DMS 273 treated with DMSO at 0.1 percent for 48 hours (cell line): ENCODE results near the gene SPACA6.

ENCODE experiments used
- DNase-seq: peaks from one replicate; lab custom pipeline; 2025; lab: John Stamatoyannopoulos, UW

SPACA6 gene

DNA sequence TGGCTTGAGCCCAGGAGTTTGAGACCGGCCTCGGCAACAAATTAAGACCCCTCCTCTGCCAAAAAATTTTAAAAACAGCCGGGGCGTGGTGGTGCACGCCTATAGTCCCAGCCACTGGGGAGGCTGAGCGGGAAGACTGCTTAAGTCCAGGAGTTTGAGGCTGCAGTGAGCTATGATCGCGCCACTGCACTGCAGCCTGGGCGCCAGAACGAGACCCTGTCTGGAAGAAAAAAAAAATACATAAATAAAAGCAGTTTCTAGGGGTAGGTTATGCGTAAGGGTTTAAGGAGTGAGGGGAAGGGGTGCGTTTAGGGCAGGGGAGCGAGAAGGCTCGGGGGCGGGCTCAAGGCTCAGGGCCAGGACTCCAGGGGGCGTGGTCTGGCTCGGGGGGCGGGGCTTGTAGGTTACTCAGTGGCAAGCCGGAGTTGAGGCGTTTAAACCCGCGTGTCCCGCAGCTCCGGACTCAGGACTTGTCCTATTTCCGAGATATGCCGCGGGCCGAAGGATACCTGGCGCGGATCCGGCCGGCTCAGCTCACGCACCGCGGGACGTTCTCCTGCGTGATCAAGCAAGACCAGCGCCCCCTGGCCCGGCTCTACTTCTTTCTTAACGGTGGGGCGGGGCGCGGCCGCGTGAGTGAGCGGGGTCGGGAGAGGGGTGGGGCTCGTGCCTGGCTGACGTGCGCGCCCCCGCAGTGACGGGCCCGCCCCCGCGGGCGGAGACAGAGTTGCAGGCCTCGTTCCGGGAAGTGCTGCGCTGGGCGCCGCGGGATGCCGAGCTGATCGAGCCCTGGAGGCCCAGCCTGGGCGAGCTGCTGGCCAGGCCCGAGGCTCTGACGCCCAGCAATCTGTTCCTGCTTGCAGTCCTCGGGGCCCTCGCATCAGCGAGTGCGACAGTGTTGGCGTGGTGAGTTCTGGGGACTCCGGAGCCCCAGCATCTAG lies 10.7 kb downstream of the SPACA6 start:
- peak; percentile 81 for DNase-seq

- no peak for DNase-seq
These were observed 11.5 kb downstream of the SPACA6 start for GRCh38 chr19:51704626-51705025.

DNA sequence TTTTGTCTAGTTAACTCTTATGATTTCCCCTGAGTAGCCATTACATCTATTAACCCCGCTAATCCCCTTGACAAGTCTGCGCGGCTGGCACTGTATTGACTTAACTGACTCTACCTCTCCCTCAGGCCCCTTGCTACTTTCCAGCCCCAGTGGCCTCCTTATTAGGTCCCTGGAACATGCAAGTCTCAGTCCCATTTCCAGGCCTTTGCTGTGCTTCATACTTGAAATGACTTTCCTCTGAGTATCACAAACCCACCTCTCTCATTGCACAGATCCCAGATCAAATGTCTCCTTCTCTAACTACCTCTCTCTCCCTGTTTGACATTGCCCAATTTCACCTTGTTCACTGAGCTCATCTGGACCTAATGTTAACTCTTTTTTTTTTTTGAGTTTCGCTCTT lies 13.2 kb downstream of the SPACA6 start:
- DNase-seq, result no peak

DNA sequence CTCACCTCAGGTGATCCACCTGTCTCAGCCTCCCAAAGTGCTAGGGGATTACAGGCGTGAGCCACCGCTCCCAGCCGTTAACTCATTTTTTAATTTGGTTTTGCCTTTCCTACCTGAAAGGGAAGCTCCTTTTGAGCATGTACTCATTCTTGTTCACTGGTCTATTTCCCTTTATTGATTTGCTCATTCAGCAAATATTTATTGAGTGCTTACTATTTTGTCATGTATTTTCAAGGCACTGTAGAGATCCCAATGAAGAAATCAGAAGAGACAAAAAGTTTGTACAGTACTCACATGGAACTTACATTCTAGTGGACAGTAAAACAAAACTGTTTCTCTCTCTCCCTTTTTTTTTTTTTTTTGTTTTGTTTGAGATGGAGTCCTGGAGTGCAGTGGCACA lies 13.8 kb downstream of the SPACA6 start:
- DNase-seq, result no peak

GRCh38 chr19:51708811-51709210 lies 15.7 kb downstream of the SPACA6 start:
- DNase-seq, result no peak

- no peak for DNase-seq
These were observed 16.4 kb downstream of the SPACA6 start for GRCh38 chr19:51709575-51709974.

GRCh38 chr19:51710163-51710562 lies 17.0 kb downstream of the SPACA6 start:
- DNase-seq, result no peak

DNA sequence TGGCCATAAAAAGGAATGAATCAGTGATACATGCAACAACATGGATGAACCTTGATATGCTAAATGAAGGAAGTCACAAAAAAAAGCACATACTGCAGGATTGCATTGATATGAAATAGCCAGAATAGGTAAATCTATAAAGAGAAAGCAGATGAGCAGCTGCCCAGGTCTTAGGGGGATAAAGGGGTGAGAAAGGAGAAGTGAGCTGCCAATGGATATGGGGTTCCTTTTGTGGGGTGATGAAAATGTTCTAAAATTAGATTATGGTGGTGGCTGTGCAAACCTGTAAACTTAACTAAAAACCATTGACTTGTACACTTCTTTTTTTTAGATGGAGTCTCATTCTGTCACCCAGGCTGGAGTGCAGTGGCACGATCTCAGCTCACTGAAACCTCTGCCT lies 18.6 kb downstream of the SPACA6 start:
- DNase-seq, result no peak

GRCh38 chr19:51712461-51713081 lies 19.4 kb downstream of the SPACA6 start:
- no peak for DNase-seq

- DNase-seq, result no peak
These were observed 20.5 kb downstream of the SPACA6 start for GRCh38 chr19:51713319-51714285.

DNA sequence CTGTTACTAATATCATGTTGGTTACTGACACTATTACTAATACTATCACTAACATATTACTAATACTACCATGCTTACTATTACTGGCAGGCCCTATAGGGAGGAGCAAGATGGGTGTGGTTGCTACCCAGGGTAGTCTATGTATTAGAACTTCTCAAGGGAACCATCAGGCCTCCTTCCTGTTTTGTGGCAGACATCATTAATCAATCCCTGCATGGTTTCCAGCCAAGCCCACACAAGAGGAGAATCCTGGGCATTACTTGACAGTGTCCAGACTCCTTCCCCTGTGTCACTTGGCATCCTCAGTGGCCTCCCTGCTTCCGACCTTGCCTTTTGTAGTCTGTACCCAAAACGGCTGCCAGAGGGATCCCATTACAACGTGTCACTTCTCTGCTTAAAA lies 21.7 kb downstream of the SPACA6 start:
- DNase-seq, result no peak

DNA sequence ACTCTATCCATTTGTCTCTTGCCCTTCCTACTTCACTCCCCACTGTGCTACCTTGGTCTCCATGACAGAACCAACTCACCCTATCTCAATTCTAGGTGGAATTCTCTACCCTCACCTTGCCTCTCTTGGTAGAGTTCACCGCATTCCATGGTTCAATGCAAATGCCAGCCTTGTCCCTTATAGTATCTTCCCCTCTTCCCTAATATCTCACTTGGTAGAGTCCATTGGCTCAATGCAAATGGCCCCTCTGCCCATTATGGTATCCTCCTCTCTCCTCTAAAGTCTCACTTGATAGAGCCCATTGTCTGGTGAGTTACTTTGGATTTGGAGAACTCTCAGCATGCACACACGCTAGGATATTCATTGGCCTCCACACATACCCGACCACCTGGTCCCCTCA lies 22.7 kb downstream of the SPACA6 start:
- no peak for DNase-seq

- DNase-seq, result no peak
These were observed 23.8 kb downstream of the SPACA6 start for GRCh38 chr19:51716925-51717324.

DNA sequence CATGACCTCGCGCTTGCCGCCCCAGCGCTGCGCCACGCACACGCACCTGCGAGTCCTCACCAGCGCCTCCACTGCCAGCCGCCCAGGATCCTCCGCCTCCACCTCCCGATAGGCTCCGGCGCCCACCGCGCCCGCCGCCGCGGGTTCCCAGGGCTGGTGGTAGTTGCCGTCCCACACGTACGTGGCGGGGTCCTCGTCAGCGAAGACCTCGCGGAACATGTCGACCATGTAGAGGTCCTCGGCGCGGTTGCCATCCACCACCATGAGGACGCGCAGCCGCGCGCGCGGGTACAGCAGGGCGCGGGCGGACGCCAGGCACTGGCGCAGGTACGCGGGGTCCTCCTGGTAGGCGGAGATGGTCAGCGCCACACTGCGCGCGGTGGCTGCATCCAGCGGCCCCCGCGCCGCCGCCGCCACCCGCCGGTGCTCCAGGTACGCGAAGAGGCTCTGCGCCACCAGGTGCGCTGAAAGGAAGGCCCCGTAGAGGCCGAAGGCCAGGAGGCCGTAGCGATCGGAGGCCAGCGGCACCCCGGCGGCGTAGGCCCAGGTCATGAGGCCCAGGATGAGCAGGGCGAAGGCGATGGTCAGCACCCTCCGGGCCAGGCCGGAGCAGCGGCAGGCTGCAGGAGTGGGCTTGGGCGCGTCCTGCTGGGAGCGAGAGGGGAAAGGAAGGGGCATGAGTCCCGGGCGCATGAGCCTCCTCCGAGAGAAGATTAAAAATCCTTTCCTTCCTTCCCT lies 26.3 kb downstream of the SPACA6 start:
- DNase-seq, result no peak

GRCh38 chr19:51721905-51722304 lies 28.8 kb downstream of the SPACA6 start:
- no peak for DNase-seq

DNA sequence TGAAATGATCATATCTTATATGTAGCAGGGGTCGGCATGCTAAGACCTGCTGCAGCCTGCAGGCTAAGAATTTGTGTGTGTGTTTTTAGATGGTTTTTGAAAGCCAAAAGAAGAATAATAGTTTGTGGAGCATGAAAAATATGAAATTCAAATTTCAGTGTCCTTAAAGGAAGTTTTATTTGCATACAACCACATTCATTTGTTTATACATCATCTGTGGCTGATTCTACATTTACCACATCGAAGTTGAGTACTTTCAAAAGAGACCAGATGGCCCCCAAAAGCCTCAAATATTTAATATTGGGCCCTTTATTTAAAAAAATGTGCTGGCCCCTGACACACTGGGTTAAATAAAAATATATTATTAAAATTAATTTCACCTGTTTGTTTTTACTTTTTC lies 29.4 kb downstream of the SPACA6 start:
- DNase-seq, result no peak

- DNase-seq, result no peak
These were observed 31.4 kb downstream of the SPACA6 start for GRCh38 chr19:51724543-51724942.

GRCh38 chr19:51726049-51726448 lies 32.9 kb downstream of the SPACA6 start:
- no peak for DNase-seq

- DNase-seq, result no peak
These were observed 34.3 kb downstream of the SPACA6 start for GRCh38 chr19:51727349-51727880.

- DNase-seq, result no peak
These were observed 36.7 kb downstream of the SPACA6 start for GRCh38 chr19:51729781-51730180.
